HepG2 (cell line): ENCODE data around the gene PRTN3. TPM values are rescaled to one million over a fixed set of nuclear protein-coding genes. Genes with fewer than 3 reads are reported as not detected.

ENCODE experiments used
- ADNP ChIP-seq: sonication (generic); formaldehyde crosslinking; IDR thresholded peaks from 2 replicates; pipeline ENCODE4 v1.4.0; 2020; ENCODE audit warnings: missing genetic modification reagents
- ARID2 ChIP-seq: sonication (generic); formaldehyde crosslinking; IDR thresholded peaks from 2 replicates; pipeline ENCODE4 v1.8.1; 2022; ENCODE audit warnings: mild to moderate bottlenecking, missing genetic modification reagents, borderline replicate concordance
- HES4 ChIP-seq: sonication (generic); formaldehyde crosslinking; IDR thresholded peaks from 2 replicates; pipeline ENCODE4 v1.9.0; 2021; ENCODE audit warnings: mild to moderate bottlenecking, missing genetic modification reagents, borderline replicate concordance
- JDP2 ChIP-seq: sonication (generic); formaldehyde crosslinking; IDR thresholded peaks from 2 replicates; pipeline ENCODE4 v1.8.1; 2022; ENCODE audit warnings: missing genetic modification reagents, borderline replicate concordance
- KLF11 ChIP-seq: IDR thresholded peaks from 2 replicates; pipeline ENCODE4 v1.6.1; 2016; ENCODE audit warnings: missing compliant biosample characterization
- NR3C1 ChIP-seq: sonication (generic); formaldehyde crosslinking; IDR thresholded peaks from 2 replicates; pipeline ENCODE4 v1.4.0; 2020; ENCODE audit warnings: missing genetic modification reagents
- SAP130 ChIP-seq: IDR thresholded peaks from 2 replicates; pipeline ENCODE4 v1.6.1; 2016; ENCODE audit warnings: low read depth
- SMARCE1 ChIP-seq: fragments of 450-650 bp; IDR thresholded peaks from 2 replicates; pipeline ENCODE4 v1.6.1; 2017; ENCODE audit warnings: borderline replicate concordance
- SRY ChIP-seq: sonication (generic); formaldehyde crosslinking; IDR thresholded peaks from 2 replicates; pipeline ENCODE4 v1.8.0; 2022; ENCODE audit warnings: mild to moderate bottlenecking, missing genetic modification reagents
- SYNCRIP ChIP-seq: fragments of 200-400 bp; formaldehyde crosslinking; IDR thresholded peaks from 2 replicates; pipeline ENCODE4 v1.6.1; 2018; ENCODE audit warnings: mild to moderate bottlenecking, low read depth, low read length; ENCODE audit not compliant: insufficient read depth
- TEAD2 ChIP-seq: sonication (generic); formaldehyde crosslinking; IDR thresholded peaks from 2 replicates; pipeline ENCODE4 v1.9.0; 2021; ENCODE audit warnings: missing genetic modification reagents
- ZBTB21 ChIP-seq: sonication (generic); formaldehyde crosslinking; IDR thresholded peaks from 2 replicates; pipeline ENCODE4 v1.4.0; 2020; ENCODE audit warnings: missing genetic modification reagents
- ZNF737 ChIP-seq: sonication (generic); formaldehyde crosslinking; IDR thresholded peaks from 2 replicates; pipeline ENCODE4 v1.5.0; 2020; ENCODE audit warnings: missing genetic modification reagents, mild to moderate bottlenecking, borderline replicate concordance
- polyA plus RNA-seq, 8 experiments: library from polyadenylated mRNA; depleted of rRNA in 3 of 8; stranded (reverse) in 7 of 8; unstranded in 1 of 8; fragments of >200 nt; fragmentation: Illumina TruSeq in 4 of 8; extraction: Trizol in 4 of 8; gene quantifications; 2 replicates each; pipeline versions ENCODE4 v1.2.1 to v1.2.3, GENCODE V29; 2011 to 2016; ENCODE audit warnings: low read depth in 4 of 8, missing spikeins in 1 of 8, mixed read lengths in 1 of 8; ENCODE audit not compliant: insufficient read depth in 1 of 8
- total RNA-seq, 5 experiments: library from RNA; depleted of rRNA; stranded (reverse); fragments of >200 nt; fragmentation: Illumina TruSeq; extraction: Trizol; gene quantifications; 2 replicates each; pipeline ENCODE4 v1.2.3, GENCODE V29; 2016; ENCODE audit warnings: low read depth in 1 of 5
- TF ChIP-seq, protein P1 (sequence below): sonication (generic); IDR thresholded peaks from 2 replicates; pipeline ENCODE4 v1.6.1; 2016; ENCODE audit warnings: low read depth, borderline replicate concordance
- TF ChIP-seq, protein P2 (sequence below): sonication (generic); formaldehyde crosslinking; IDR thresholded peaks from 2 replicates; pipeline ENCODE4 v1.4.0; 2020; ENCODE audit warnings: missing genetic modification reagents, mild to moderate bottlenecking, borderline replicate concordance
- TF ChIP-seq, protein P3 (sequence below): sonication (generic); formaldehyde crosslinking; IDR thresholded peaks from 2 replicates; pipeline ENCODE4 v1.4.0; 2020; ENCODE audit warnings: missing genetic modification reagents
- TF ChIP-seq, protein P4 (sequence below): sonication (generic); formaldehyde crosslinking; IDR thresholded peaks from 2 replicates; pipeline ENCODE4 v1.5.0; 2020; ENCODE audit warnings: mild to moderate bottlenecking, missing genetic modification reagents
- TF ChIP-seq, protein P5 (sequence below): sonication (generic); formaldehyde crosslinking; IDR thresholded peaks from 2 replicates; pipeline ENCODE4 v1.4.0; 2020; ENCODE audit warnings: missing genetic modification reagents
- TF ChIP-seq, protein P6 (sequence below): IDR thresholded peaks from 2 replicates; pipeline ENCODE4 v1.6.1; 2018; ENCODE audit warnings: missing genetic modification reagents, mild to moderate bottlenecking, missing compliant biosample characterization

PRTN3 gene
- total and polyA plus RNA-seq, 2 of the 13 experiments (the other 11 are each of a cell fraction or from before 2014, with no cell fraction given): not detected

DNA sequence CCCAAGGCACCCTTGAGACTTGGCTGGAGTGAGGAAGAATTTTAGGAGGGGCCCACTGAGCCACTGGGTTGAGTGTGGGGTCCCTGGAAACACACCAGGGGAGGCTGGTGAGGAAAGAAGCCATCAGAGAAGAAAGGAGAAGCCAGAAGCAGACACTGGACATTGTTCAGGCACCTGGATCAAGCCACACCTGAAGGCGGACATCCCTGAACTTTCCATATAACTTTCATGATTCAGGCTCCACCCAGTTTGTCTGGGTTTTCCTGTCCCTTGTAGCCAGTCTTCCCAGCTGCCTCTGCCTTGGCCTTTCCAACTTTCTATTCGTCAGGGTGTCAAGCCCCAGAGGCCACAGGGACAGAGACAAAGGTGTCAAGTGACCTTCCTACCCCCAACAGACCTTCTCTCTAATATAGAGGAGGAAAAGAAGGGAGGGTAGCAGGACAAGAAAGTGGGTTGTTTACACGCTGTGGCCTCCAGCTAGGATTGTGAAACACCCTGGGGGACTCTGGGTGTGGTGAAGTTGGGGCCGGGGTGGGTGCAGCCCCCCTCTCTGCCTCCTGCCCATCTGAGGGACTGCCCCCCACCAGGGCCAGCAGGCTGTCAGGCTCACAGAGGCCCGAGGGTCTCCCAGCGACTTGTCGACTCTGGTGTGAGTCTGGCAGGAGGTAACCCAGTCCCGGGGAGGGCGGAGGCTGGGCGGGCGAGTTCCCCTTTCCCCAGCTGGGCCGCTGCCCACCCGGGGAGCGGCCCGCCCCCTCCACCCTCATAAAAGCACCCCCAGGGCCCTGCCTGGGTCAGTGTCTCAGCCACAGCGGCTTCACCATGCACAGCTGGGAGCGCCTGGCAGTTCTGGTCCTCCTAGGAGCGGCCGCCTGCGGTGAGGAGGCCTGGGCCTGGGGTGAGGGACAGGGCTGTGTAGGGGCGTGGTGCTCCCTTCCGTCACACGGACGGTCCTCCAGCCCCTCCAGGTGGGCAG, 18.4 kb downstream of the PRTN3 start, which contains the start of gene CFD (continued):
- TF ChIP-seq, protein P1, sequence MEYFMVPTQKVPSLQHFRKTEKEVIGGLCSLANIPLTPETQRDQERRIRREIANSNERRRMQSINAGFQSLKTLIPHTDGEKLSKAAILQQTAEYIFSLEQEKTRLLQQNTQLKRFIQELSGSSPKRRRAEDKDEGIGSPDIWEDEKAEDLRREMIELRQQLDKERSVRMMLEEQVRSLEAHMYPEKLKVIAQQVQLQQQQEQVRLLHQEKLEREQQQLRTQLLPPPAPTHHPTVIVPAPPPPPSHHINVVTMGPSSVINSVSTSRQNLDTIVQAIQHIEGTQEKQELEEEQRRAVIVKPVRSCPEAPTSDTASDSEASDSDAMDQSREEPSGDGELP: 0 out of 2 replicates have a peak, but pooled peaks have one; percentile 32
- no peak for TF ChIP-seq ZNF737
- TF ChIP-seq, protein P2, sequence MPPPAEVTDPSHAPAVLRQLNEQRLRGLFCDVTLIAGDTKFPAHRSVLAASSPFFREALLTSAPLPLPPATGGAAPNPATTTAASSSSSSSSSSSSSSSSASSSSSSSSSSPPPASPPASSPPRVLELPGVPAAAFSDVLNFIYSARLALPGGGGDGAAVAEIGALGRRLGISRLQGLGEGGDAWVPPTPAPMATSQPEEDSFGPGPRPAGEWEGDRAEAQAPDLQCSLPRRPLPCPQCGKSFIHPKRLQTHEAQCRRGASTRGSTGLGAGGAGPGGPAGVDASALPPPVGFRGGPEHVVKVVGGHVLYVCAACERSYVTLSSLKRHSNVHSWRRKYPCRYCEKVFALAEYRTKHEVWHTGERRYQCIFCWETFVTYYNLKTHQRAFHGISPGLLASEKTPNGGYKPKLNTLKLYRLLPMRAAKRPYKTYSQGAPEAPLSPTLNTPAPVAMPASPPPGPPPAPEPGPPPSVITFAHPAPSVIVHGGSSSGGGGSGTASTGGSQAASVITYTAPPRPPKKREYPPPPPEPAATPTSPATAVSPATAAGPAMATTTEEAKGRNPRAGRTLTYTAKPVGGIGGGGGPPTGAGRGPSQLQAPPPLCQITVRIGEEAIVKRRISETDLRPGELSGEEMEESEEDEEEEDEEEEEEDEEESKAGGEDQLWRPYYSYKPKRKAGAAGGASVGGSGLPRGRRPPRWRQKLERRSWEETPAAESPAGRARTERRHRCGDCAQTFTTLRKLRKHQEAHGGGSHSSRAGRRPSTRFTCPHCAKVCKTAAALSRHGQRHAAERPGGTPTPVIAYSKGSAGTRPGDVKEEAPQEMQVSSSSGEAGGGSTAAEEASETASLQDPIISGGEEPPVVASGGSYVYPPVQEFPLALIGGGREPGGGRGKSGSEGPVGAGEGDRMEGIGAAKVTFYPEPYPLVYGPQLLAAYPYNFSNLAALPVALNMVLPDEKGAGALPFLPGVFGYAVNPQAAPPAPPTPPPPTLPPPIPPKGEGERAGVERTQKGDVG: no peak
- TF ChIP-seq JDP2 (CRISPR knock-in tag): no peak
- TF ChIP-seq HES4 (CRISPR knock-in tag): no peak
- TF ChIP-seq NR3C1 (CRISPR knock-in tag): no peak
- no peak for TF ChIP-seq KLF11 (CRISPR knock-in tag)
- TF ChIP-seq, protein P3, sequence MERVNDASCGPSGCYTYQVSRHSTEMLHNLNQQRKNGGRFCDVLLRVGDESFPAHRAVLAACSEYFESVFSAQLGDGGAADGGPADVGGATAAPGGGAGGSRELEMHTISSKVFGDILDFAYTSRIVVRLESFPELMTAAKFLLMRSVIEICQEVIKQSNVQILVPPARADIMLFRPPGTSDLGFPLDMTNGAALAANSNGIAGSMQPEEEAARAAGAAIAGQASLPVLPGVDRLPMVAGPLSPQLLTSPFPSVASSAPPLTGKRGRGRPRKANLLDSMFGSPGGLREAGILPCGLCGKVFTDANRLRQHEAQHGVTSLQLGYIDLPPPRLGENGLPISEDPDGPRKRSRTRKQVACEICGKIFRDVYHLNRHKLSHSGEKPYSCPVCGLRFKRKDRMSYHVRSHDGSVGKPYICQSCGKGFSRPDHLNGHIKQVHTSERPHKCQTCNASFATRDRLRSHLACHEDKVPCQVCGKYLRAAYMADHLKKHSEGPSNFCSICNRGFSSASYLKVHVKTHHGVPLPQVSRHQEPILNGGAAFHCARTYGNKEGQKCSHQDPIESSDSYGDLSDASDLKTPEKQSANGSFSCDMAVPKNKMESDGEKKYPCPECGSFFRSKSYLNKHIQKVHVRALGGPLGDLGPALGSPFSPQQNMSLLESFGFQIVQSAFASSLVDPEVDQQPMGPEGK (CRISPR knock-in tag): peak; percentile 62
- no peak for TF ChIP-seq ARID2 (CRISPR knock-in tag)
- TF ChIP-seq, protein P4, sequence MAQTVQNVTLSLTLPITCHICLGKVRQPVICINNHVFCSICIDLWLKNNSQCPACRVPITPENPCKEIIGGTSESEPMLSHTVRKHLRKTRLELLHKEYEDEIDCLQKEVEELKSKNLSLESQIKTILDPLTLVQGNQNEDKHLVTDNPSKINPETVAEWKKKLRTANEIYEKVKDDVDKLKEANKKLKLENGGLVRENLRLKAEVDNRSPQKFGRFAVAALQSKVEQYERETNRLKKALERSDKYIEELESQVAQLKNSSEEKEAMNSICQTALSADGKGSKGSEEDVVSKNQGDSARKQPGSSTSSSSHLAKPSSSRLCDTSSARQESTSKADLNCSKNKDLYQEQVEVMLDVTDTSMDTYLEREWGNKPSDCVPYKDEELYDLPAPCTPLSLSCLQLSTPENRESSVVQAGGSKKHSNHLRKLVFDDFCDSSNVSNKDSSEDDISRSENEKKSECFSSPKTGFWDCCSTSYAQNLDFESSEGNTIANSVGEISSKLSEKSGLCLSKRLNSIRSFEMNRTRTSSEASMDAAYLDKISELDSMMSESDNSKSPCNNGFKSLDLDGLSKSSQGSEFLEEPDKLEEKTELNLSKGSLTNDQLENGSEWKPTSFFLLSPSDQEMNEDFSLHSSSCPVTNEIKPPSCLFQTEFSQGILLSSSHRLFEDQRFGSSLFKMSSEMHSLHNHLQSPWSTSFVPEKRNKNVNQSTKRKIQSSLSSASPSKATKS (CRISPR knock-in tag): no peak
- peak; percentile 41 for TF ChIP-seq SAP130
- no peak for TF ChIP-seq SRY (CRISPR knock-in tag)
- no peak for TF ChIP-seq TEAD2
- TF ChIP-seq, protein P5, sequence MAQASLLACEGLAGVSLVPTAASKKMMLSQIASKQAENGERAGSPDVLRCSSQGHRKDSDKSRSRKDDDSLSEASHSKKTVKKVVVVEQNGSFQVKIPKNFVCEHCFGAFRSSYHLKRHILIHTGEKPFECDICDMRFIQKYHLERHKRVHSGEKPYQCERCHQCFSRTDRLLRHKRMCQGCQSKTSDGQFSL: no peak
- 0 out of 2 replicates have a peak, but pooled peaks have one; percentile 25 for TF ChIP-seq ADNP
- TF ChIP-seq SMARCE1: no peak
- TF ChIP-seq ZBTB21 (CRISPR knock-in tag): no peak
- TF ChIP-seq, protein P6, sequence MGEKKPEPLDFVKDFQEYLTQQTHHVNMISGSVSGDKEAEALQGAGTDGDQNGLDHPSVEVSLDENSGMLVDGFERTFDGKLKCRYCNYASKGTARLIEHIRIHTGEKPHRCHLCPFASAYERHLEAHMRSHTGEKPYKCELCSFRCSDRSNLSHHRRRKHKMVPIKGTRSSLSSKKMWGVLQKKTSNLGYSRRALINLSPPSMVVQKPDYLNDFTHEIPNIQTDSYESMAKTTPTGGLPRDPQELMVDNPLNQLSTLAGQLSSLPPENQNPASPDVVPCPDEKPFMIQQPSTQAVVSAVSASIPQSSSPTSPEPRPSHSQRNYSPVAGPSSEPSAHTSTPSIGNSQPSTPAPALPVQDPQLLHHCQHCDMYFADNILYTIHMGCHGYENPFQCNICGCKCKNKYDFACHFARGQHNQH (CRISPR knock-in tag): no peak
- TF ChIP-seq SYNCRIP: no peak
